ENCODE results near the gene NDRG3.

DNA sequence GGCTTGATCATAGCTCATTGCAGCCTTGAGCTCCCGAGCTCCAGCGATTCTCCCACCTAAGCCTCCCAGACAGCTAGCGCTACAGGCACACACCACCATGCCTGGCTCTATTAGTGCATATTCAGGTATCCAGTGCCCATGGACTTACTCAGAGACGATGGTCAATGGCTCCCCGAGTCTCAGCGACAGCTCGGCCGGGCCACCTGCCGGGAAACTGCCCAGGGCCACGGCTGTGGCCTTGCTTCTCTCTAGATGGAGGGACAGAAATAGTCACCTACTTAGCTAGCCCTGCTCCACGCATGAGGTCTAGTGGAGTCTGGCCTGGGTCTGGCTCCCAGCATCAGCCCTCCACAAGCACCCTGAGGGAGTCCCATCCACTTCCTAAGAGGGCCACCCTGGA, 111.5 kb downstream of the NDRG3 start:
- TF ChIP-seq POLR2A (IDR thresholded peaks at IDR 0.05): no peak
- TF ChIP-seq CTCF (IDR thresholded peaks at IDR 0.05): no peak
